ENCODE results near the gene CASP3. TPM values are rescaled to one million over a fixed set of nuclear protein-coding genes. Genes with fewer than 3 reads are reported as not detected.
A peak's percentile ranks its signal among the peaks of the same experiment; 100 is the strongest.

The CASP3 gene
- total and polyA plus RNA-seq, 9 of the 15 experiments (the other 6 are each of a cell fraction or from before 2014, with no cell fraction given): 17.6 to 40.1 (median 31.8) TPM

DNA sequence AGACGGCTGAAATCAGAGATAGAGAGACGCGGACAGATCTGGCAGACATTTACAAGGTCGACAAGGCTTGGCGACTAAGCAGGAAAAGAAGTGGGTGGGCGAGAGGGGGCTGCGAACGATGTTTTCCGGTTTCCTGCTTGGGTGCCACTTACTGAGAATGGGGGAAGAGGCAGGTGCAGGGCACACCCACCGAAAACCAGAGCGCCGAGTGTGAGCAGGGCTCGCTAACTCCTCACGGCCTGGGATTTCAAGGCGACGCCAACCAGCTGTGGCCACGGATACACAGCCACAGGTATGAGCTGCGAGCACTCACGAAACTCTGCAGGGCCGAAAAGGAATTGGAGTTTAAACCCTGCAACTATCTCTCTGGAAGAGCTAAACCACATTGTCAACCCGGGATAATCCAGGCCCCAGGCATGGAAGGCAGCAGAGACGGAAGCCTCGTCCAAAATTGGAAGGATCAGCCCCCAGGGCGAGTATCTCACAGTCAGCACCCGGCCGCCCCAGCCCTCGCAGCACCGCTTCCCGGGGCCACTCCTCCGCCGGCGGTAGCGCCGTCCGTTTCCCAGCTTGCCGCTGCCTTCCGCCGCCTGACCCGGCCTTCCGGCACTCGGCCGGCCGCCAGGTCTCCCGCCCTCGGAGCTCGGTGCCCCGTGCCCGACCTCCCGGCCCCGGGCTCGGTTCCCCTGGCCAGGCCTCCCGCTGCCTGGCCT lies 778 bp downstream of the CASP3 start (continued):
- TF ChIP-seq, protein P1, sequence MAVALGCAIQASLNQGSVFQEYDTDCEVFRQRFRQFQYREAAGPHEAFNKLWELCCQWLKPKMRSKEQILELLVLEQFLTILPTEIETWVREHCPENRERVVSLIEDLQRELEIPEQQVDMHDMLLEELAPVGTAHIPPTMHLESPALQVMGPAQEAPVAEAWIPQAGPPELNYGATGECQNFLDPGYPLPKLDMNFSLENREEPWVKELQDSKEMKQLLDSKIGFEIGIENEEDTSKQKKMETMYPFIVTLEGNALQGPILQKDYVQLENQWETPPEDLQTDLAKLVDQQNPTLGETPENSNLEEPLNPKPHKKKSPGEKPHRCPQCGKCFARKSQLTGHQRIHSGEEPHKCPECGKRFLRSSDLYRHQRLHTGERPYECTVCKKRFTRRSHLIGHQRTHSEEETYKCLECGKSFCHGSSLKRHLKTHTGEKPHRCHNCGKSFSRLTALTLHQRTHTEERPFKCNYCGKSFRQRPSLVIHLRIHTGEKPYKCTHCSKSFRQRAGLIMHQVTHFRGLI (CRISPR knock-in tag; IDR thresholded peaks at IDR 0.05): no peak
- TF ChIP-seq, protein P2, sequence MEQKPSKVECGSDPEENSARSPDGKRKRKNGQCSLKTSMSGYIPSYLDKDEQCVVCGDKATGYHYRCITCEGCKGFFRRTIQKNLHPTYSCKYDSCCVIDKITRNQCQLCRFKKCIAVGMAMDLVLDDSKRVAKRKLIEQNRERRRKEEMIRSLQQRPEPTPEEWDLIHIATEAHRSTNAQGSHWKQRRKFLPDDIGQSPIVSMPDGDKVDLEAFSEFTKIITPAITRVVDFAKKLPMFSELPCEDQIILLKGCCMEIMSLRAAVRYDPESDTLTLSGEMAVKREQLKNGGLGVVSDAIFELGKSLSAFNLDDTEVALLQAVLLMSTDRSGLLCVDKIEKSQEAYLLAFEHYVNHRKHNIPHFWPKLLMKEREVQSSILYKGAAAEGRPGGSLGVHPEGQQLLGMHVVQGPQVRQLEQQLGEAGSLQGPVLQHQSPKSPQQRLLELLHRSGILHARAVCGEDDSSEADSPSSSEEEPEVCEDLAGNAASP (IDR thresholded peaks at IDR 0.05): no peak
- TF ChIP-seq MIER1 (IDR thresholded peaks at IDR 0.05; ENCODE audit: low read depth): no peak
- TF ChIP-seq NFXL1 (CRISPR knock-in tag; IDR thresholded peaks at IDR 0.05): no peak
- no peak for TF ChIP-seq SLC30A9 (CRISPR knock-in tag; IDR thresholded peaks at IDR 0.05)
- TF ChIP-seq BRD4 (IDR thresholded peaks at IDR 0.05): no peak
- no peak for TF ChIP-seq RNF2 (IDR thresholded peaks at IDR 0.05)
- TF ChIP-seq, protein P3, sequence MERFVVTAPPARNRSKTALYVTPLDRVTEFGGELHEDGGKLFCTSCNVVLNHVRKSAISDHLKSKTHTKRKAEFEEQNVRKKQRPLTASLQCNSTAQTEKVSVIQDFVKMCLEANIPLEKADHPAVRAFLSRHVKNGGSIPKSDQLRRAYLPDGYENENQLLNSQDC (CRISPR knock-in tag; IDR thresholded peaks at IDR 0.05): no peak
- no peak for TF ChIP-seq ZNF695 (CRISPR knock-in tag; IDR thresholded peaks at IDR 0.05)
- TF ChIP-seq, protein P4, sequence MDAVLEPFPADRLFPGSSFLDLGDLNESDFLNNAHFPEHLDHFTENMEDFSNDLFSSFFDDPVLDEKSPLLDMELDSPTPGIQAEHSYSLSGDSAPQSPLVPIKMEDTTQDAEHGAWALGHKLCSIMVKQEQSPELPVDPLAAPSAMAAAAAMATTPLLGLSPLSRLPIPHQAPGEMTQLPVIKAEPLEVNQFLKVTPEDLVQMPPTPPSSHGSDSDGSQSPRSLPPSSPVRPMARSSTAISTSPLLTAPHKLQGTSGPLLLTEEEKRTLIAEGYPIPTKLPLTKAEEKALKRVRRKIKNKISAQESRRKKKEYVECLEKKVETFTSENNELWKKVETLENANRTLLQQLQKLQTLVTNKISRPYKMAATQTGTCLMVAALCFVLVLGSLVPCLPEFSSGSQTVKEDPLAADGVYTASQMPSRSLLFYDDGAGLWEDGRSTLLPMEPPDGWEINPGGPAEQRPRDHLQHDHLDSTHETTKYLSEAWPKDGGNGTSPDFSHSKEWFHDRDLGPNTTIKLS (IDR thresholded peaks at IDR 0.05; ENCODE audit: borderline replicate concordance, low read depth): no peak
- TF ChIP-seq POLR2AphosphoS5 (IDR thresholded peaks at IDR 0.05; ENCODE audit: control insufficient read depth, insufficient read depth, low read depth, low read length): no peak
- no peak for TF ChIP-seq PCBP1 (IDR thresholded peaks at IDR 0.05; ENCODE audit: low read depth, low read length, poor library complexity, severe bottlenecking)
- TF ChIP-seq ZNF696 (CRISPR knock-in tag; conservative IDR thresholded peaks at IDR 0.05): no peak
- TF ChIP-seq, protein P5, sequence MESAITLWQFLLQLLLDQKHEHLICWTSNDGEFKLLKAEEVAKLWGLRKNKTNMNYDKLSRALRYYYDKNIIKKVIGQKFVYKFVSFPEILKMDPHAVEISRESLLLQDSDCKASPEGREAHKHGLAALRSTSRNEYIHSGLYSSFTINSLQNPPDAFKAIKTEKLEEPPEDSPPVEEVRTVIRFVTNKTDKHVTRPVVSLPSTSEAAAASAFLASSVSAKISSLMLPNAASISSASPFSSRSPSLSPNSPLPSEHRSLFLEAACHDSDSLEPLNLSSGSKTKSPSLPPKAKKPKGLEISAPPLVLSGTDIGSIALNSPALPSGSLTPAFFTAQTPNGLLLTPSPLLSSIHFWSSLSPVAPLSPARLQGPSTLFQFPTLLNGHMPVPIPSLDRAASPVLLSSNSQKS (CRISPR knock-in tag; IDR thresholded peaks at IDR 0.05): no peak
- TF ChIP-seq ZSCAN29 (IDR thresholded peaks at IDR 0.05): no peak
- TF ChIP-seq, protein P6, sequence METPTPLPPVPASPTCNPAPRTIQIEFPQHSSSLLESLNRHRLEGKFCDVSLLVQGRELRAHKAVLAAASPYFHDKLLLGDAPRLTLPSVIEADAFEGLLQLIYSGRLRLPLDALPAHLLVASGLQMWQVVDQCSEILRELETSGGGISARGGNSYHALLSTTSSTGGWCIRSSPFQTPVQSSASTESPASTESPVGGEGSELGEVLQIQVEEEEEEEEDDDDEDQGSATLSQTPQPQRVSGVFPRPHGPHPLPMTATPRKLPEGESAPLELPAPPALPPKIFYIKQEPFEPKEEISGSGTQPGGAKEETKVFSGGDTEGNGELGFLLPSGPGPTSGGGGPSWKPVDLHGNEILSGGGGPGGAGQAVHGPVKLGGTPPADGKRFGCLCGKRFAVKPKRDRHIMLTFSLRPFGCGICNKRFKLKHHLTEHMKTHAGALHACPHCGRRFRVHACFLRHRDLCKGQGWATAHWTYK (CRISPR knock-in tag; IDR thresholded peaks at IDR 0.05): 0 out of 2 replicates have a peak, but pooled peaks have one; percentile 37
- no peak for TF ChIP-seq HDAC8 (tag; IDR thresholded peaks at IDR 0.05)
- TF ChIP-seq GTF2E2 (tag; IDR thresholded peaks at IDR 0.05): no peak
- TF ChIP-seq MYNN (IDR thresholded peaks at IDR 0.05): no peak
- TF ChIP-seq MYNN (CRISPR knock-in tag; IDR thresholded peaks at IDR 0.05): no peak
- no peak for TF ChIP-seq DNMT1 (IDR thresholded peaks at IDR 0.05)
- TF ChIP-seq NUFIP1 (IDR thresholded peaks at IDR 0.05; ENCODE audit: partially characterized antibody): no peak
